Small intestine (tissue), 7 donors: ENCODE measurements around the gene CLIC4. TPM values are rescaled to one million over a fixed set of nuclear protein-coding genes. Genes with fewer than 3 reads are reported as not detected.
"Not testable (repeated sequence)": the region's sequence is repeated elsewhere in the genome, so short reads cannot be mapped to it uniquely, and the experiment has no call there.

Source experiments
- DNase-seq, 2 donors: peaks; one replicate each; pipeline versions ENCODE4 v3.0.0 to v3.0.0-alpha.2; 2013
- FAIRE-seq: peaks from 2 replicates; lab custom pipeline; 2012; peaks lifted over from hg19 to GRCh38; lab: Jason Lieb, UNC
- H3K27ac ChIP-seq, 3 donors: one replicate each; pipeline ENCODE4 v1.5.1; 2013; ENCODE audit warnings: low read length in 2 of 3, mild to moderate bottlenecking in 2 of 3, control low read depth in 1 of 3, inconsistent platforms in 1 of 3, low read depth in 1 of 3, moderate library complexity in 1 of 3
- H3K27me3 ChIP-seq, 3 donors: one replicate each; pipeline ENCODE4 v1.6.1; 2013; ENCODE audit warnings: low read length in 3 of 3, inconsistent platforms in 1 of 3; ENCODE audit not compliant: control insufficient read depth in 3 of 3, insufficient read depth in 3 of 3
- H3K36me3 ChIP-seq, 3 donors: one replicate each; pipeline ENCODE4 v1.6.1; 2013; ENCODE audit warnings: low read length in 3 of 3, inconsistent platforms in 1 of 3, low read depth in 1 of 3, mild to moderate bottlenecking in 1 of 3, moderate library complexity in 1 of 3; ENCODE audit not compliant: control insufficient read depth in 3 of 3, insufficient read depth in 2 of 3
- H3K4me1 ChIP-seq, 3 donors: one replicate each; pipeline ENCODE4 v1.6.1; 2013; ENCODE audit warnings: low read length in 2 of 3, inconsistent platforms in 1 of 3, low read depth in 1 of 3, mild to moderate bottlenecking in 1 of 3, moderate library complexity in 1 of 3; ENCODE audit not compliant: control insufficient read depth in 3 of 3, insufficient read depth in 2 of 3
- H3K4me3 ChIP-seq, 3 donors: one replicate each; pipeline ENCODE4 v1.5.1; 2013; ENCODE audit warnings: low read length in 3 of 3, control low read depth in 1 of 3, inconsistent platforms in 1 of 3, low read depth in 1 of 3, mild to moderate bottlenecking in 1 of 3, moderate library complexity in 1 of 3
- H3K9me3 ChIP-seq, 2 donors: one replicate each; pipeline ENCODE4 v1.6.1; 2013; ENCODE audit warnings: low read depth in 1 of 2, low read length in 1 of 2; ENCODE audit not compliant: control insufficient read depth in 2 of 2, insufficient read depth in 1 of 2
- WGBS, 3 donors: extraction: QIAGEN DNeasy Blood & Tissue Kit; methylation state at CpG; one replicate each; pipeline ENCODE4 v1.1.7; 2013; 5-methylcytosine and 5-hydroxymethylcytosine counted together
- polyA plus RNA-seq, 4 donors: library from polyadenylated mRNA; stranded (reverse) in 3 of 4; unstranded in 1 of 4; fragments of 200-250 nt in 3 of 4; fragments of 120-200 nt in 1 of 4; gene quantifications; one replicate each; pipeline versions ENCODE4 v1.2.1 to v1.2.3, GENCODE V29; 2013
- donor health status: healthy with polysubstance abuse.
- donor health status: control.
- donor health status: control.
- donor health status: Bipolar disorder and iron deficiency.
- donor health status: healthy.

Gene CLIC4
- polyA plus RNA-seq, 4 donors = 2.0 to 47.4 (median 25.4) TPM

DNA sequence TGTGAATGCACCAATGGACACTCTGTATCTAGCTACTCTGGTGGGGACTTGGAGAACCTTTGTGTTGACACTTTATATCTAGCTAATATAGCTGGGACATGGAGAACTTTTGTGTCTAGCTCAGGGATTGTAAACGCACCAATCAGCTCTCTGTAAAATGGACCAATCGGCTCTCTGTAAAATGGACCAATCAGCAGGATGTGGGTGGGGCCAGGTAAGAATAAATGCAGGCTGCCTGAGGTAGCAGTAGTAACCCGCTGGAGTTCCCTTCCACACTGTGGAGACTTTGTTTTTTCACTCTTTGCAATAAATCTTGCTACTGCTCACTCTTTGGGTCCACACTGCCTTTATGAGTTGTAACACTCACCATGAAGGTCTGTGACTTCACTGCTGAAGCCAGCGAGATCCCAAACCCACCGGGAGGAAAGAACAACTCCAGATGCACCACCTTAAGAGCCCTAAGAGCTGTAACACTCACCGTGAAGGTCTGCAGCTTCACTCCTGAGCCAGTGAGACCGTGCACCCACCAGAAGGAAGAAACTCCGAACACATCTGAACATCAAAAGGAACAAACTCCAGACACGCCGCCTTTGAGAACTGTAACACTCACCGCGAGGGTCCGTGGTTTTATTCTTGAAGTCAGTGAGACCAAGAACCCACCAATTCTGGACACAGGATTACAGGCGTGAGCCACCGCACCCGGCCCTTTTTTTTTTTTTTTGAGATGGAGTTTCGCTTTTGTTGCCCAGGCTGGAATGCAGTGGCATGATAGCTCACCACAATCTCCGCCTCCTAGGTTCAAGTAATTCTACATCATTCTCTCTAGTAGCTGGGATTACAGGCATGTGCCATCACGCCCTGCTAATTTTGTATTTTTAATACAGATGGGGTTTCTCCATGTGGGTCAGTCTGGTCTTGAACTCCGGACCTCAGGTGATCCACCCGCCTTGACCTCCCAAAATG is 22.9 kb upstream of the CLIC4 start:
- not testable (repeated sequence) for H3K9me3 ChIP-seq, H3K4me1 ChIP-seq, H3K27me3 ChIP-seq, FAIRE-seq, DNase-seq, H3K27ac ChIP-seq, H3K4me3 ChIP-seq, H3K36me3 ChIP-seq
- 64 to 81% (median 66%) methylated on average over 21 of the region's 21 CpGs for WGBS, 3 donors

DNA sequence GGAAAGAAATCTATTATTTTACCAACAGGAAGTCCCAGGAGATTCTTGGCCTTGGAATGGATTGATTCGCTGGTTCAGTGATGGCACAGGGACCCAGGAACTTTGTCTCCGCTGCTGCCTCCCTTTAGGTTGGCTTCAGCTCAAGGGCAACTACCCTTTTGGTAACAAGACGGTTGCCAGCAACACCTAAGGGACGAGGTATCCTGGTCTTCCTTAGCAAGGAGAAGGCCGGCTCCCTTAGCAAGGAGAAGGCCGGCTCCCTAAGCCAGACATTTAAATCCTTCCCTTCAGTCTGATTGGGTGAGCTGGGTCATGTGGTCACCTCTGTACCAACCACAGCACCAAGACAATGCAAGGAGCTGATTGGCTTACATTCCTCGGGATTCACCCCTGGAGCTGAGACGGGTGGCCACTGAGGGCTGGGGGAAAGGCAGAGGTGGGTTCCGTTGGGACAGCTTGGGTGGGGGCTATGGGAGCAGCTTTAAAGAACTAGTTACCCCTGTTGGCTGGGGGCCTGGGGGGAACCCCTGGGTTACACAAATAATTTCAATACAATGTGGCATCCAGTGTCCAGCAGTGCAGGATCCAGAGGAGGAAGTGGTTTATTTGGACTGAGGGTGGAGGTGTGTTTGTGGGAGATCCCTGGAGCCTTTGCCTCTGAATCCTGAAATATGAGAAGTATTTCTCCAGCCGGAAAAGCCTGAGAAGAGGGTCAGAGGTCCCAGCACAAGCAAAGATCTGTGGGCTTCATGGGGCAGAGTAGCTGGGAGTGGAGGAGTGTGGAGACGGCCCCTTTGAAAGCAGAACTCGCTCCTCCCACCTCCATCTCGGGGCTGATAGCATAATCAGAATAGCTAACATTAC is 20.7 kb upstream of the CLIC4 start:
- 69 to 74% (median 72%) methylated on average over 13 of the region's 13 CpGs for WGBS, 3 donors
- Histone ChIP-seq H3K36me3 (no peaks in the 10 kb centered on the region), H3K27ac (peak overlapping the region in 1 of 3 donors; percentile 42), H3K4me3 (no peak overlapping the region), H3K4me1 (peaks cover 0 to 5% (median 0%) of the 10 kb centered on the region in 3 donors), H3K9me3 (no peaks in the 10 kb centered on the region), H3K27me3 (no peaks in the 10 kb centered on the region)
- DNase-seq = peak in 1 of 2 donors; percentile 37
- no peak for FAIRE-seq

DNA sequence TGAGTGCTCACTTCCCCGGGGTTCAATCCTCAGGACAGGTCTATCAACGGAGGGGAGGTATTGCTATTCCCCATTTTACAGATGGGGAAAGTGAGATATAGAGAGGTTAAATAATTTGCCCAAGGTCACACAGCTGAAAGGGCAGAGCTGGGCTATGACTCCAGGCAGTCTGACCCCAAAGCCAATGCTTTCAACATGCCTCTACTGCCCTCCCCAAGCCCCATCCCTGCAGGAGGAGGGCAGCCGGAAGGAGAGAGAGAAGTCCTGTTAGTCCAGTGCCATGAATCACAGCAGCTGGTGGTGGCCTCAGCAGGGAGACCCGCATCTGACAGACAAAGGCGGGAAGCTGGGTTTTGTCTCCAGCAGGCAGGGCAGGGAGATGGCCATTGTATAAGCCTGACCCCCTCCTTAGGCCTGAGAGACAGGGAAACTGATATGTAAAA is 20.0 kb upstream of the CLIC4 start:
- Histone ChIP-seq H3K27ac (peak overlapping the region in 1 of 3 donors; percentile 42), H3K4me1 (peaks cover 0 to 5% (median 0%) of the 10 kb centered on the region in 3 donors), H3K9me3 (no peaks in the 10 kb centered on the region), H3K36me3 (no peaks in the 10 kb centered on the region), H3K27me3 (no peaks in the 10 kb centered on the region), H3K4me3 (no peak overlapping the region)
- DNase-seq (no peak), FAIRE-seq (no peak)
- WGBS, 3 donors = 57 to 69% (median 61%) methylated on average over 5 of the region's 5 CpGs

DNA sequence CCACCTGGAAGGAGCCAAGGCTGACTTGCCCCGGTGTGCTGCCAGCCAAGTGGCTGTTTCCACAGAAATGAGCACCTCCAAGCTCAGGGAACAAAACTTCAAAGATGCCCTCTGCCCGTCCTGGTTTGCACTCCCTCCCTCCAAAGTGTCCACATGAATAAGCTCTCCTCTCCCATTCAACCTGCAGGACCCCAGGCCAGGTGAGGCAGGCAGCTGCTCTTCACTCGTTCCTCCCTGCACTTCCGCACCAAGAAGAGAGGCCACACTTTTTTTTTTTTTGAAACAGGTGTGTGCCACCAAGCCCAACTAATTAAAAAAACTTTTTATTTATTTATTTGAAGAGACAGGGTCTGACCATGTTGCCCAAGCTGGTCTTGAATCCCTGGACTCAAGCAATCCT is 18.5 kb upstream of the CLIC4 start:
- H3K9me3 ChIP-seq = no peaks in the 10 kb centered on the region
- H3K4me1 ChIP-seq = peaks cover 0 to 5% (median 0%) of the 10 kb centered on the region in 3 donors
- no peak for FAIRE-seq
- no peaks in the 10 kb centered on the region for H3K27me3 ChIP-seq
- H3K36me3 ChIP-seq = no peaks in the 10 kb centered on the region
- no peak for DNase-seq
- WGBS, 3 donors = 73 to 87% (median 75%) methylated on average over 4 of the region's 4 CpGs
- no peak overlapping the region for H3K4me3 ChIP-seq
- peak overlapping the region in 2 of 3 donors; percentile 7 to 79 for H3K27ac ChIP-seq

DNA sequence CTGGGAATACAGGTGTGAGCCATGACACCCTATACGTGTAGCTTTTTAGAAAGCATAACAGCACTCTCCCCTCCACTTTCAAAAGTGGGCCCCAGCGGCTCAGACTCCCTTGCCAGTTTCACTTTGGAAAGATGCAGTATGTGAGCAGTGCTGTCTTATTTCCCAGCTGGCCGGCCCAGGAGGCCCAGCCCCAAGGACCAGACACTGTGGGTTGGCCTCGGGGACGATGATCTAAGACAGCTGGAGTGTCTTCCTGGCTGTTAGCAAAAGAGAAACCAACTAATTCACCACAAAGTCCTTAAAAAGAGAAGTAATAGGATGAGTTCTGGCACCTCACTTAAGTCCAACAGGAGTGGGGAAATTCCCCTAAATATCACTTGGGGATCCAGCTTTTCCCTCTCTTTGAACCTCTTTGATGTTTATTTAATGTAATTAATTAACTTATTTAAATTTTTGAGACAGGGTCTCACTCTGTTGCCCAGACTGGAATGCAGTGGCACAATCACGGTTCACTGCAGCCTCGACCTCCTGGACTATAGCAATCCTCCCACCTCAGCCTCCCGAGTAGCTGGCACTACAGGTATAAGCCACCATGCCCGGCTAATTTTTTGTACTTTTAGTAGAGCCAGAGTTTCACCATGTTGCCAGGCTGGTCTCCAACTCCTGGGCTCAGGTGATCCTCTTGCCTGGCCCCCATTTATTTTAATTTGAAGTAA is 17.6 kb upstream of the CLIC4 start:
- Histone ChIP-seq H3K4me1 (peaks cover 0 to 5% (median 0%) of the 10 kb centered on the region in 3 donors), H3K27ac (peak overlapping the region in 2 of 3 donors; percentile 7 to 79), H3K4me3 (no peak overlapping the region), H3K36me3 (no peaks in the 10 kb centered on the region), H3K27me3 (no peaks in the 10 kb centered on the region), H3K9me3 (no peaks in the 10 kb centered on the region)
- 40 to 44% (median 40%) methylated on average over 9 of the region's 9 CpGs for WGBS, 3 donors
- DNase-seq (peak; percentile 15 to 52), FAIRE-seq (no peak)

DNA sequence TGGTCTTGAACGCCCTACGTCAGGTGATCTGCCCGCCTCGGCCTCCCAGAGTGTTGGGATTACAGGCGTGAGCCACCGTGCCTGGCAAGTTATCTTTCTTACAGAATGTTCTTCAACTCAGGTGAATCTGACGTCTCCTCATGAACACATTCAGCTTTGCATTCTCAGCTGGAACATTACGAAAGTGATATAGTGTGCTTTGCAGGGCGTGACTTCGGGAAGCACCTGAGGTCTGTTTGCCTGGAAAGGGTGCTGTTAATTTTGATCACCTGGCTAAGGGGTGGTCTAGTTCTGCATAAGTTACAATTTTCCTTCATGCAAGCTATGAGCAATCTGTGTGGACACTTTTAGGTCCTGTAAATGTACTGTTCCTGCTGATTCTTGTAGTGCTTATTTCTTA is 16.3 kb upstream of the CLIC4 start:
- H3K27ac ChIP-seq = no peak overlapping the region
- FAIRE-seq = no peak
- no peak overlapping the region for H3K4me3 ChIP-seq
- DNase-seq = peak in 1 of 2 donors; percentile 26
- H3K36me3 ChIP-seq = no peaks in the 10 kb centered on the region
- WGBS, 3 donors = 47 to 79% (median 60%) methylated on average over 10 of the region's 10 CpGs
- H3K9me3 ChIP-seq = no peaks in the 10 kb centered on the region
- H3K4me1 ChIP-seq = peaks cover 0 to 5% (median 0%) of the 10 kb centered on the region in 3 donors
- no peaks in the 10 kb centered on the region for H3K27me3 ChIP-seq

DNA sequence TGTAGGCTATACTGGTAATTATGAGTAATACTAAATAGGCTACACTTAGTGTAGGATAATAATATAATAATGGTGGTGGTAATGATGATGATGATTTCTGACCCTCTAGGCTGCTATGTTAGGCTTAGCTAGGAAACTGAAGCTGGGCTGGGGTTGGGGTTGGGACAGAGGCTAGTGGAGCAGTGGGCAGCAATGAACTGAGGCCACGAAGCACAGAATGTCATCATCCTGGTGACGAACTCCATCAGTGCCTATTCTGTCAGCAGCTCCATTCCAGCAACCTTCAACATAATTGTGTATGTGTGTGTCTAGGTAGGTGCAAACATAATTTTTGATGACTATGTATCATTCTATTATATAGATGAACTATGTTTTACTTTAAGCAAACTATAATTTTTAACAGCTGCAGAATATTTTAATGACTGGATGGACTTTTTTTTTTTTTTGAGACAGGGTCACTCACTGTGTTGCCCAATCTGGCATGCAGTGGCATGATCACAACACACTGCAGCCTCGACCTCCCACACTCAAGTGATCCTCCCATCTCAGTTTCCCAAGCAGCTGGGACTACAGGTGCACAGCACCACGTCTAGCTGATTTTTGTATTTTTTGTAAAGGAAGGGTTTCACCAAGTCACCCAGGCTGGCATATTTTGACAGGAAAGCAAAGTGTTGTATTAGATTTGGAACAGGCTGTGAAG is 12.9 kb upstream of the CLIC4 start:
- Histone ChIP-seq H3K27me3 (no peaks in the 10 kb centered on the region), H3K36me3 (no peaks in the 10 kb centered on the region), H3K9me3 (no peaks in the 10 kb centered on the region), H3K27ac (no peak overlapping the region), H3K4me3 (no peak overlapping the region), H3K4me1 (no peaks in the 10 kb centered on the region)
- FAIRE-seq (no peak), DNase-seq (no peak)
- 66 to 79% (median 77%) methylated on average over 4 of the region's 4 CpGs for WGBS, 3 donors
